Measurements from ENCODE around the gene UQCR11. TPM values are rescaled to one million over a fixed set of nuclear protein-coding genes. Genes with fewer than 3 reads are reported as not detected.

Gene UQCR11
- total RNA-seq, 1 donor from 2014 or later = 65.6 TPM

DNA sequence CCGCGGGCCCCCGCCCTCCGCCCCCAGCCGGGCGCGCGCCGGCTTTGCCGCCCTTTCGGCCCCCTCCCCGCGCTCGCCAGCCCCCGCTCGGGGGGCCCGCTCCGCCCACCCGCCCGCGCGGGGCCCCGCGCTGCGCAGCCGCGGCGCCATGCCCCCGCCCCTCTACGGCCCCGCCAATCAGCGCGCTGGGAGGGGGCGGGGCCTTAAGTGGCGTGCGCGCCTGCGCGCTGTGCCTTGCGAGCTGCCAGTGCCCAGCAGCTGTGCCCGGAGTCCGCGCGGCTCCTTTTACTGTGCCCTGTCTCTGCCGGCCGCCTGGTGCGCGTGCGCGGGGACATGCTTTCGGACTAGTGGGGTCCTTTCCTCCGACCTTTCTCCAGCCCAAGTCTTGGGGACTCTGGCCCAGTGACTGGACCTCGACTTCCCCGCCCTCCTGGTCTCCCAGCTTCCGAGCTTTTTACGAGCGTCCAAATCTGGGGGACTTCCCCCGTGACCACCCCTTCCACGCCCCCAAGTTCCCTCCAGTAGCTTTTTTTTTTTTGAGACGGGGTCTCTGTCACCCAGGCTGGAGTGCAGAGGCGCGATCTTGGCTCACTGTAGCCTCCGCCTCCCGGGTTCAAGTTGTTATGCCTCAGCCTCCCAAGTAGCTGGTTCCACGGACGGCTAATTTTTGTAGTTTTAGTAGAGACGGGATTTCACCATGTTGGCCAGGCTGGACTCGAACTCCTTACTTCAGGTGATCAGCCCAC is 12.3 kb downstream of the UQCR11 start, which contains the start of gene MBD3:
TSS of gene MBD3 (minus strand) at position 111 of the 746 bp plus-strand sequence. CDS start 234 bp downstream, outside the sequence.
- FAIRE-seq = no peak

DNA sequence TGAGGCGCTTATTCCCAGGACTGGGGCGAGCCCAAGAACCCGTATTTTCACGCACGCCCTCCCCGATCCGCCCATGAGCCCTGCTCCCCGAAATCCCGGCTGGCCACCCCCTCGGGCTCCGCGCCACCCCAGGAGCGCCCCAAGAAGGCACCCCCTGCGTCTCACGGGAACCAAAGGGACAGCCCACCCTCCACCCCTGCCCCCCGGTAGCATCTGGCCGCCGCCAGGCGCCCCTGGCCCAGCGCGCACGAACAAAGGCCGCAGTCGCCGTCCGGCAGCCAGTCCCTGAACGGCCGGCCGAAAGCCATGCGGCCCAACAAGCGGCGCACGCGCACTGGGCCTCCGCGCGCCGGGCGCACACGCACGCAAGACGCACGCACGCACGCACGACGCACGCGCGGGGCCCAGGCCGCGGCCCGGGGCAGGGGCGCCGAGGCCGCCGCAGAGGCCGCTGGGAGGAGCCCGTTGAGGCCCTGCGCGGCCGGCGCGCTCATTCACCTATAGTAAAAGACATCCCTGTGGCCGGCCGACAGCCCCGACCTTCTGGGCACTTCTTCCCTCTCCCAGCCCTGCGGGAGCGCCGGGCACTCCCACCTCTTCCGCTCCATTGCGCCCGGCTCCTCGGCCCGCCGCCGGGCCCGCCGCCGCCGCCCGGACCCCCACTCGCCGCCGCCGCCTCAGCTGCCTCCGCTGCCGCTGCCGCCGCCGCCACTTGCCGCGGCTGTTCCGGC is 13.1 kb downstream of the UQCR11 start:
- DNase-seq (ENCODE audit: low spot score in 2 of 2) (peak; percentile 97 to 98), FAIRE-seq (no peak)

More for the DNA sequence above, 12.3 kb downstream of the UQCR11 start, which contains the start of gene MBD3:
- DNase-seq (ENCODE audit: low spot score in 2 of 2) = peak; percentile 99

DNA sequence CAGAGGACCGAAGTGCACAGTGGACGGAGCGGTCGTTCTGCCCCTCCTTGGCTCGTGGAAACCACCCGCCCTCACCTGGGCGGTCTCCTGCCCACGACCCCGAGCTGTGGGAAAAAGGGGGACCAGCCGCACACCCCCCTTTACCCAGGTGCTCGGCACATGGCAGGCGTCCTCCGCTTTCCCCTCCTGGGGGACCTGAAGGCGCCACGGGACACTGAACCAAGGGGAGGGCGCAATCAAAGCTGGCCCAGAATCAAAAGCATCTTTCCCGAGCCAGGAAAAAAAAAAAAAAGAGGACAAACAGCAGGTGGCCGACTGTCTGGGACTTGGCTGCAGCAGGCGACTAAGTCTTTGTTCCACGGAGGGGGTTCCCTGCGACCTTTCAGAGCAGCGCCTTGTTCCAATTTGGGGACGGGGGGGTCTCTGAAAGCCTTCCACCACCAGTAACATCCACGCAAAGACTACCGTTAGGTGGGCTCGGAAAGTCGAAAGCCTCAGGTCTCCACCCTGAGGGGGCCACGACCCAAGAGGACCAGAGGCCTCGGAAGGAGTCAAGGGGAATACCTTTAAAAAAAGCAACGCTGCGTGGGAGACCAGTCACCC is 13.7 kb downstream of the UQCR11 start:
- DNase-seq (ENCODE audit: low spot score in 2 of 2) = peak in 1 of 2 donors; percentile 52
- FAIRE-seq = no peak

DNA sequence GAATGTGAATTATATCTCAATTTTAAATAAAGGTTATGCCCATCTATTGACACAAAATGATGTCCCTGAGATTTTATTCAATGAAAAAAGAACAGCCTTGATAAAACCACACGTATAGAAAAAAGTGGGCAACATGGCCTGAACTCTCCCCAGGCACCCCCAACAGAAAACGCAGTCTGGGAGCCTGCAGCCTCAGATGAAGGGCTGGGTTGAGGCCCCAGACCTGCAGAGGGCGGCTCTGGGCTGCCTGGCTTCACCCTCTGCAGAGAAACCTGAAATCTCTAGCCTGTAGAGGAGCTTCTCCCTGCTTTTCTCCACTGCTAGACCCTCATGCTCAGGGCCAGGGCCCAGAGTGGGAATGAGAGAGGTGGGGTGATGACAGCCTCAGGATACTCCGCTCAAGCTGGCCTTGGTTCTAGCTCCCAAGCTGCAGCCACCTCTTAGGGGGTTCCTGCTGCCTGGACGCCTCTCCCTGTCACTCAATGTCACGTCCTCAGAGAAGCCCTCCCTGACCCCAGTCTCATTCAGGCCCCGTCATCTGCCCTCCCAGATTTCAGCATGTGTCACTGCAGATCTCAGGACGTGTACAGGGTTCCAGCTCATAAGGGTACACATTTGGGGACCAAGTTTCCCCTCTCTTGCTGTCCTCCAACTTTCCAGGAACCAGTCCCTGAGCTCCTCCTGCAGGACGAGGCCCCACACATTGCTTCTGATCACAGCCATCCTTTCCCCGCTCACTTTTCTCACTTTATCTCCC is 14.4 kb downstream of the UQCR11 start:
- FAIRE-seq (no peak), DNase-seq (ENCODE audit: low spot score in 2 of 2) (no peak)

DNA sequence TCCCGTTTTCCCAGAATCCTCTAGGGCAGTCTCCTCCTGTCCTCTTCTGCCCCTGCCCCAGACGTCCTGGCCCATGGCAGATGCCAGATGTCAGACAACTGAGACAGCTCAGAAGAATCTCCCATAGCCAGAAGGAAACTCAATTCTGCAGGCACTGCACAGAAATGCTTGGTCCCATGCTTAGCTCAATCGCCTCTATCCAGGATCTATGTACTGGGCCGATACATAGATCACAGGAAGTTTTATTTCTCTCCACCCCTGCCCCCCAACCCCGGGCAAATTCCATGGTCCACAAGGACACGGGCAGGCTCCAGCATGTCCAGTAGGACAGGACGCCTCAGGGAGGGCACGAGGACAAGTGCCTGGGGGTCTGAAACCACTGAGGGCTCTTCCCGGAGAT is 17.4 kb downstream of the UQCR11 start:
- no peak for FAIRE-seq

DNA sequence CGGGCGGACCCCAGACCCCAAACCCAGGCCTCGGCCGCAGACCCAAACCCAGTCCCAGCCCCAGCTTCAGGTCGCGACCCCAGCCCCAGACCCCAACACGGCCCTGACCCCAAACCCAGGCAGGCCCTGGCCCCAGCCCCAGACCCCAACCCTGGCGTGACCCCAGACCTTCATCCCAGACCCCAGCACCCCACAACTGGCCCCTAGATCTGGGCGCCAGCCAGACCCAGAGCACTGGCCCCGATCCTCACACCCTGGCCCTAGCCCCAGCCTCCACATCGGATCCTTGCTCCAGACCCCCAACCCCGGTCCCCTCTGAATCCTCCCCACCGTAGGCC is 20.1 kb downstream of the UQCR11 start:
- no peak for DNase-seq (ENCODE audit: low spot score in 2 of 2)
- no peak for FAIRE-seq

More for the DNA sequence above, 17.4 kb downstream of the UQCR11 start:
- no peak for DNase-seq (ENCODE audit: low spot score in 2 of 2)

DNA sequence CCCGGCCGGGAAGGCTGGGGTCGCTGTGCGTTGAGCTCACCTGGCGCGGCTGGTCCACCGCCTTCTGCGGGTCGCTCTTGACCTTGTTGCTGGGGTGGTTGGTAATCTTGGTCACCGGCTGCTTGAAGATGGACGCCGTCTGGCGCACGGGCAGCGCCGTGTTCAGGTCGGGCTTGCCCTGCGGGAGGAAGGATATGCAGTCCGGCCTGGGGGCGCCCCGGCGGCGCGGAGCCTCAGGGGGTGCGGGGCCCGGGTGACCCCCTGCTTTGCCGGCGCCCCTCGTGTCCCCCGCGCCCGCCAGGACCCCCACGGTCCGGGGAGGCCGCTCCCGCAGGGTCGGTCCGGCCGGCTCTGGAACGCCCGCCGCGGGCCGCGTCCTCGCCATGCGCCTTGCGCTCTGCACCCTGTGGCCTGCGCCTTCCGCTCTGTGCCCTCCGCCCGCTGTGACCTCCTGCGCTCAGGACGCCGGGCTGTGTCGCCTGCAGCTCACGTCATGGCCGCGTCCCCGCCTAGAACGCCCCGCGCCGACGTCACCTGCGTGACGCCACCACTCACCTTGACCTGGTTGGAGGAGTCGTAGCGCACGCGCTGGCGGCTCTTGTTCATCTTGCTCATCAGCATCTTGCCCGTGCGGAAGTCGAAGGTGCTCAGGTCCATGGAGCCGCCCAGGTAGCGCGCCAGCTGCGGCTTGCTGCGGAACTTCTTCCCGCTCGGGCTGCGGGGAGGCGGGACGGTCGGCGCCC is 20.6 kb downstream of the UQCR11 start:
- FAIRE-seq (no peak), DNase-seq (ENCODE audit: low spot score in 2 of 2) (no peak)

DNA sequence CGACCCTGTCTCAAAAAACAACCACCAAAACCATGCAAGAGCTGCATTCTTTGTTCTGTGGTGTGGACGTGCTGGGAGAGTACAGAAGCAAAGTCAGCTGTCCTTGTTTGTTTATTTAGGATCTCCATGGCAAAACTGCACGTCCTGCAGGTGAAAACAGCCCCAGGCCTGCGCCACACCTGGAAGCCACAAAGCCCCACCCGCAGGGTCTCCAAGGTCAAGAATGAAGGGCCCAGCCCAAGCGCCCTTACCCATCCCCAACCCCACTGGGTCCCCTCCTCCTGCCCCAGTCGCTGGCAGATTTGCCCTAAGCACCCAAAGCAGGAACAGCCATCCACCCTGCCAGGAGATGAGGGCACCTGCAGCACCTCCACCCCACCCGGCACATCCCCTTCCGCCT is 23.1 kb downstream of the UQCR11 start:
- DNase-seq (ENCODE audit: low spot score in 2 of 2) = no peak
- FAIRE-seq = no peak

DNA sequence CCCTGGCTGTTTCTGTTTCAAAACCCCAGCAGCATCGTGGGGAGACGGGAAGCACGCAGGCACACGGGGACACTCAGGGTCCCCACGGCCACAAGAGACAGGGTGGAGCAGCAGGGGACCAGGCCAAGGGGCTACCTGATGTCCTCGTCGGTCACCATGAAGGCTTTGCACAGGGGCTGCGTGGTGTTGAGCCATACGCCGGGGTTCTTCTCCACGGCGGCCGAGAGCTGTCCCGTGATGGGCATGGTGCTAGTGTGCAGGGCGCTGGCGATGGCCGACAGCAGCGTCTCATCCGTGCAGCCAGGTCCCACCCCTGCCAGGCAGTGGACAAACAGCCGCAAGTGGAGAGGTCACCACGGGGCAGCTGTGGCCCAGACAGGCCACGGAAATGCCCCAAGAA is 24.3 kb downstream of the UQCR11 start:
- FAIRE-seq = no peak
- no peak for DNase-seq (ENCODE audit: low spot score in 2 of 2)

DNA sequence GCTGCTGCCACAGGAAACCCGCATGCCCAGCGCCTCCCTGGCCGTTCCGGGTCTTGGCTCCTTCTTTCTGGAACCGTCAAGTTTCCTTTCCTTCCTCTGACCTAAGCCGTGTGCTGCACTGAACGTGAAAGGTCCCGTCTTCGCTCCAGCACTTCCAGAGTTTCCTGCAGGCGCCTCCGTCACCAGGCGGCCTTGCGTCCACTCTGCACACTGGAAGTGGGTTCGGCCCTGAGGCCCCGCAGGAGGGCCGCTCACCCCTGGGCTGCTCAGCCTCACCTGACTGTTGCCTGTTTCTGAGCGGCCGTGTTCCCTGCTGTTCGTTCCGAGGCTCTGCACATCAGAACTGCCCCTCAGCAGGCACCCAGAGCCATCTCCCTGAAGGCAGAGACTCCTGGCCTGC is 24.9 kb downstream of the UQCR11 start:
- no peak for DNase-seq (ENCODE audit: low spot score in 2 of 2)
- FAIRE-seq = no peak

DNA sequence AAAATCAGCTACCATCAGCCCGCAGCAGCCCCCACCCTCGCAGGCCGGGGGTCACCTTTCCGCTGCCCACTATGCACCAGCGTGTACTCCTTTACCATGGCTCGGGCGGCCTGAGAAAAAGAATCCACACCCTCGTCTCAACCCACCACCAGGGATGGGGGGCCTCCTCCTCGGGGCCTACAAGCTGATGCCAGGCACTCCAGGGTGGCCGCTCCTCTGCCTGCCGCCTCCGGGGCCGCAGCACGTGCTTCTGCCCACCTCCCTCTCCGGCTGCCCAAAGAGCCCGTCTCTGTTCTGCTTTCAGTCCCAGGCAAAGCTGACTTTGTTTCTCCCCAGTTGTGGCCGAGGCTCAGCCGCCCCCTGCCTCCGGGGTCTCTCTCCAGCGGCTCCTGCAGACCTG is 26.0 kb downstream of the UQCR11 start:
- DNase-seq (ENCODE audit: low spot score in 2 of 2) (no peak), FAIRE-seq (no peak)

DNA sequence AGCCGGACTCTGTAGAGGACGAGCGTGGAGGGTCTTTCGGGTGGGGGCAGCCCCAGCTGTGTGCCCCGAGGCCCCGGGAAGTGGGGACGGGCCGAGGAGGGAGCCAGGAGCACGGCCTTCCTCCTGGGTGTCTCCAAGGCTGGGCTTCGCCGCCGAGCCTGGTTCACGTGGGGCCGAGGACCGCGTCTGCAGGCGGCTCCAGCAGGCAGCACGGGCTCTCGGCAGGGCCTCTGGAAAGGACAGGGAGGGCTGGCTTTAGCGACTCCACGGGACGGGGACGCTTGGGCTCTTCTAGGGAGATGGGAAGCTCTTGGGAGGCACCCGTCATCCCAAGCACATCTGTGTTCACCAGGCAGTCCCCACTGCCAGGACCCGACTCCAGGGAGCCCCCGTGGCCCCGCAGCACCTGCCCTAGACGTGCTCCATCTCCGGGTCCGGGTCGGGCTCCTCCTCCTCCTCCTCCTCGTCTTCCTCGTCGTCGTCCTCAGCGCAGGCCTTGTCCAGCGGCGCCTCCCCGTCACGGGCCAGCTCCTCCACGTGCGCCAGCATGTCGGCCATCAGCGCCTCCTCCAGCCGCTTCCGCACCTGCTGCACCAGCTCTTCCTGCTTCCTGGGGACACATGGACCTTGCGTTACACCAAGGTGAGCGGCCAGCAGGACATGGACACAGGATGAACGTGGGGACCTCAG is 27.2 kb downstream of the UQCR11 start:
- FAIRE-seq = no peak
- no peak for DNase-seq (ENCODE audit: low spot score in 2 of 2)

DNA sequence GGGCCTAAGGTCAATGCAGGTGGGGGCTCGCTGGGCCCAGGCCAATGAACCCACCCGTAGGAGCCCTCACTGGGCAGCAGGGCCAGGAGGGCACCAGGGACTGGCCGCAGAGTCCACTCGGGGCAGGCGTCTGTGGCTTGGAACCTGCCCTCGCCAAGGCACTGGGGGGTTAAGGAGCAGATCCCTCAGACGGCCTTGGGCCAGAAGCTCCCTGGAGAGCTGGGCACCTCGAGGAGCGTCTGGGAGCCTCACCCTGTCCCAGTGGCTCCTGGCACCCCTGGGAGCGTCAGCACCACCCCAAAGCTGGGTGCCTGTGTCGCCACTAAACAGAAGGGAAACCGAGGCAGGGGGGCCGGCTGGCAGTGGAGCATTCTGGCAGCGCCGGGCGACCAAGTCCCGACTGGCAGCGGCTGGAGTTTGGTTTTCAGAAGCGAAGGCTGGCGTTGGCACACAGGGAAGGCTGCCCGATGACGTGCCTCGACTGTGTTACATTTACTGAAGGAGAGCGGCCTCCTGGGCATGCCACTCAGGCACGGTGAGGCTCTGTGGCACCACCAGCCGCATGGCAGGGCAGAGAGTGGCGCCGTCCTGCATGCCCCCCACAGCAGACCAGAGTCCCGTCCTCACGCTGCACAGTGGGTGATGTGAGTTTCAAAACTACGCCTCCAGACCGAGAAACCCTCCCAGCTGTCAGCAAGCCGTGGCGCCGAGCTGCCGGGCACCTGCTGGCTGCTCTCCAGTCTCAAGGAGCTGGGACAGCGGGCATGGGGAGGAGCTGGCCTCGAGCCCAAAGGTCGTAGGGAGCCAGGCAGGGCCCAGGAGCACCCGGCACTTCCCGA is 28.0 kb downstream of the UQCR11 start:
- FAIRE-seq (no peak), DNase-seq (ENCODE audit: low spot score in 2 of 2) (no peak)

DNA sequence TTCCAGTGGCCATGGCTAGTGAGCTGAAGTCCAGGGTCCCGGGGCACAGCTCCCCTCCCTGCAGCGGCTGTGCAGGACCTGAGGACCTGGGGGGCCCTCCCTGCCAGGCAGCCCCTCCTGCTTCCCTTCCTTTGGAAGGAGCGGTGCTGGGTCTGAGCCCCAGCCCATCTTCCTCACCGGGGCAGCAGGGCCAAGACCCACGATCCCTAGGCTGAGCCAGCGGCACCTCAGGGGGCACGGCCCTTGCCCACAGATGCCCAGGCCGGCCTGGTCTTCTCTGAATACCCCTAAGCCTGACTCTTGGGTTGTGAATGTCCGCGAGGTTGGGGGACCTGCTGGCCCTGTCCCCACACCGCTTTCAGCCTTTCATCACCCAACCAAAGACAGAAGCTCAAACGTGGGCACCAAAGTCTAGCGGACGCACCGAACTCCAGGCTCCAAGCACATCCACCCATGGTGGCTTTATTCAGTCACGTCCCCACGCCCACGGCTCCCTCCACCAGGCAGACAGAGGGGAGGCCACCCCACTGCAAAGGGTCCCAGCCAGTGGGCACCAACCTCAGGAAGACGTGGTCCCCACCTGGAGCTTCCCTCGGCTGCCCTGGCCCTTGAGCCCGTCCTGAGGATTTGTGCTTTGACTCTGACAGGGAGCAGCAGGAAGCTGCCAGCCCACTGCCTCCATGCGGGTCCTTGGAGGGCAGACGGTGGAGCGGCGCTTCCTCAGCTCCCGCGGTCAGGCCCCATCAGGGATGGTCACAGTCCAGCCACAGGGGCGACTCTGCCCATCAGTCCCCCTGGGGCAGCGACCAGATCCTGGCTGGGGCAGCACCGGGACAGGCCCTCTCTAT is 28.8 kb downstream of the UQCR11 start:
- no peak for FAIRE-seq
- no peak for DNase-seq (ENCODE audit: low spot score in 2 of 2)

DNA sequence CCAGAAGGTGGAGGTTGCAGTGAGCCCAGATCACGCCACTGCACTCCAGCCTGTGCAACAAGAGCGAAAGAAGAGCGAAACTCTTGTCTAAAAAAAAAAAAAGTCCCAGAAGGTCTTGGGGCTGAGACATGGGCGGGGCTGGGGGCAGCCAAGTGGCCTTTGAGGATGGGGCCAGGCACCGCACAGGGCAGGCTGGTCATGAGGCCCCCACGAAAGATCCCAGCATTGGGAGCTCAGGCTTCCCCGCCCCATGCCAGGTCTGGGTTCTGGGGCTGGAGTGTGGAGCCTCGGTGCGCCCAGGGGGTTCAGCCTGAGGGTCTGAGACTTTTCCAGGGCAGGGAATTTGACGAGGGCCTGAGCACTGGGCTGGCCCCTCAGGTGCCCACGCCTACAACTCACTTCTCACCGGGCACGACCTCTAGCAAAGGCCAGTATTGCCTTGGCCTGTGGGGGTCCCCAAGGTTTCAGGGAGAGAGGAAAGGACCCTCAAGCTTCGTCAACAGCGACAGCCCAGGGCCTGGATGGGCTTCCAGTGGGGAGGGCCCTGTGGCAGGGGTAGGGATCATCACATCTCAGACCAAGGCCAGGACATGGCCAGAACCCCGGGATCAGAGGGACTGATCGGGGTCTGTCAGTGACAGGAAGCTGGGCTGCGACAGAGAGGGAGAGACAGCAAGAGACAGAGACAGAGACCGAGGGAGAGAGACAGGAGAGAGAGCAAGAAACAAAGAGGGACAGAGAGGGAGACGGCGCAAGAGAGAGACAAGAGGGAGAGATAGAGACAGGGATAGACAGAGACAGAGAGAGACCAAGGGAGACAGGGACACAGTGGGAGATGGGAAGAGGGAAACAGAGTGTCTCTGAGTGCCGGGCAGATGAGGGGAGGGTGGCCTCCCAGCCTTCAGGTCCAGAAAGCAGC is 29.7 kb downstream of the UQCR11 start:
- DNase-seq (ENCODE audit: low spot score in 2 of 2) (no peak), FAIRE-seq (no peak)

DNA sequence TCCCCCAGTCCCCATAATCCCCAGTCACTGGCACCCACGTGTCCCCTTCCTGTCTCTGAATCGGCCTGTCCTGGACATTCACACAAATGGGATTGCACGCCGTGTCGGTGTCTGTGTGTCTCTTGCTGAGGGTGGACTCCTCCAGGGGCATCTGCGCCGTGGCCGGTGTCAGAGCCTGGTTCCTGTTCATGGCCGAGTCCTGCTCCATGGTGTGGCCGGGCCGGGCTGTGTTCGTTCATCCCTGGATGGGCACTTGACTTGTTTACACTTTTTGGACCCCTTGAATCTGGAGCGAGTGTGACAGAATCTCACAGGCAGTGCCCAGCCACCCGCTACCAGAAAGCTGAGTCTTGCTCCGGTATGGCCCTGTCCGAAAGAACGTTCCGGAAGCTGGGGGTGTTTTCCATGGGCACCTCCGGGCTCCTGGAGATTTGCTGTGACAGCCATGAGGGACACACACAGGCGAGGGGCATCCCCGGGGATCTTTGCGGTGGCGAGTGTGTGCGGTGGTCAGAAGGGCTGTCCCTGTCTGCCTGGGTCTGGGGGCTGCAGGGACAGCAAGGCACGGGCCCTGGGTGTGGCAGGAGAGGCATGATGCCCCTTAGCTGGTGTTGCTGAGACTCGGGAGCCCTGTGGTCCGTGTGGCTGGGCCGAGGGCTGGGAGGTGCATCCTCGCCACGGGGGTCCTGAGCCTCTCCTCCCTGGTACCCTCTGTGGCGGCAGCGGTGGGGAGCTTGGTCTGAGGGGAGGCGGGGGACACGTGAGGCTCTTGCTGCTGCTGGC is 30.7 kb downstream of the UQCR11 start:
- no peak for DNase-seq (ENCODE audit: low spot score in 2 of 2)

More for the DNA sequence above, 30.7 kb downstream of the UQCR11 start:
- FAIRE-seq = no peak
